ENCODE measurements around the gene ARID1B. TPM values are rescaled to one million over a fixed set of nuclear protein-coding genes. Genes with fewer than 3 reads are reported as not detected.

ARID1B gene
- total and polyA plus RNA-seq, 2 of the 4 experiments (the other 2 are of a cell fraction), result 14.5 to 20.1 TPM

- Histone ChIP-seq H4K8ac (ENCODE audit: low read depth in 2 of 2, low read length in 2 of 2) (no peak overlapping the region), H2AFZ (replicated peaks; ENCODE audit: low read length, poor library complexity) (no peak overlapping the region), H3K36me3 (ENCODE audit: control insufficient read depth, insufficient read depth, low read length) (peaks cover 3% of the 10 kb centered on the region), H3K27me3 (ENCODE audit: control insufficient read depth, insufficient read depth, low read length) (no peaks in the 10 kb centered on the region), H3K18ac (ENCODE audit: low read depth, low read length) (no peak overlapping the region), H2AK9ac (replicated peaks; ENCODE audit: low read depth, low read length, poor library complexity) (no peak overlapping the region), H3K79me1 (ENCODE audit: low read depth in 1 of 2, low read length in 2 of 2) (peaks cover 18 to 32% of the 10 kb centered on the region in 2 experiments), H3K4me2 (ENCODE audit: low read depth, low read length) (no peak overlapping the region), H3K4me1 (ENCODE audit: control insufficient read depth, insufficient read depth, low read length) (peaks cover 3% of the 10 kb centered on the region), H3K27ac (ENCODE audit: insufficient read depth, low read length) (no peak overlapping the region), H3K9me3 (ENCODE audit: control insufficient read depth, insufficient read depth, low read length) (no peaks in the 10 kb centered on the region), H3K4me3 (ENCODE audit: insufficient read depth, low read depth, low read length) (no peak overlapping the region), H3K9ac (ENCODE audit: low read depth, low read length) (no peak overlapping the region), H3K14ac (replicated peaks; ENCODE audit: low read depth, low read length) (no peak overlapping the region), H2BK20ac (ENCODE audit: low read depth, low read length) (no peak overlapping the region), H2AK5ac (ENCODE audit: low read depth, low read length) (no peak overlapping the region; the same call in 1 of the 2 replicates), H3K56ac (ENCODE audit: extremely low read depth, insufficient read depth, low read length) (no peak overlapping the region), H2BK15ac (ENCODE audit: low read depth, low read length) (no peak overlapping the region), H2BK120ac (ENCODE audit: low read depth, low read length) (no peak overlapping the region), H2BK5ac (ENCODE audit: low read depth, low read length, poor library complexity, severe bottlenecking) (no peak overlapping the region), H4K20me1 (ENCODE audit: insufficient read depth, low read length) (no peaks in the 10 kb centered on the region), H3K23ac (ENCODE audit: low read depth, low read length) (no peak overlapping the region), H4K91ac (ENCODE audit: insufficient read depth, low read depth, low read length) (no peak overlapping the region), H3K4ac (ENCODE audit: low read depth, low read length) (no peak overlapping the region), H3K9me1 (ENCODE audit: insufficient read depth, low read length) (peaks cover 8% of the 10 kb centered on the region; the same call in 1 of the 2 replicates), H4K5ac (ENCODE audit: low read depth, low read length) (no peak overlapping the region)
- dilution Hi-C loops (cut with HindIII; ENCODE audit: low sequenced_read_pairs, unreplicated experiment) (no loop called here), in situ Hi-C loops (cut with MboI; ENCODE audit: low sequenced_read_pairs) (no loop called here), intact Hi-C loops (cut with micrococcal nuclease) (no loop called here)
- ChIA-PET CTCF (interaction anchor here (1.2 kb wide), 1 partner anchor 12 kb away, joined by 4 read pairs; no protein-coding TSS in a partner anchor), POLR2A (ENCODE audit: unreplicated experiment) (no interaction called here)
- WGBS, 2 experiments (ENCODE audit: extremely low coverage in 2 of 2, insufficient read length in 1 of 2), result 75% methylated on average over 2 of the region's 6 CpGs; no CpG with 5 or more reads in 1 of the 2 experiments
- DNase-seq (no peak), ATAC-seq (ENCODE audit: low read depth) (peak; percentile 11; the same call in 1 of the 2 replicates)
- BruUV-seq (replicated peaks), result no TSS peak
- TF ChIP-seq RAD21 (IDR thresholded peaks at IDR 0.05; ENCODE audit: low read length) (no peak), CHD1 (IDR thresholded peaks at IDR 0.05; ENCODE audit: low read depth, low read length) (no peak)
Measured at GRCh38 chr6:157123234-157123633, 346.1 kb downstream of the ARID1B start.

All from IMR-90 (cell line).